LNCaP clone FGC (cell line): ENCODE results near the gene SMG6.

Experiments
- DNase-seq: peaks from one replicate; pipeline ENCODE4 v3.0.0-alpha.2; 2011; ENCODE audit warnings: low read depth
- H3K4me3 ChIP-seq: 2 replicates; pipeline ENCODE4 v1.5.1; 2011; ENCODE audit warnings: mild to moderate bottlenecking, low read depth, low read length, control low read depth
- TF ChIP-seq, protein P1 (sequence below): IDR thresholded peaks from 2 replicates; pipeline ENCODE4 v1.5.1; 2012; ENCODE audit warnings: mild to moderate bottlenecking; ENCODE audit not compliant: control insufficient read depth, insufficient read depth; ENCODE audit errors: extremely low read depth

The SMG6 gene

DNA sequence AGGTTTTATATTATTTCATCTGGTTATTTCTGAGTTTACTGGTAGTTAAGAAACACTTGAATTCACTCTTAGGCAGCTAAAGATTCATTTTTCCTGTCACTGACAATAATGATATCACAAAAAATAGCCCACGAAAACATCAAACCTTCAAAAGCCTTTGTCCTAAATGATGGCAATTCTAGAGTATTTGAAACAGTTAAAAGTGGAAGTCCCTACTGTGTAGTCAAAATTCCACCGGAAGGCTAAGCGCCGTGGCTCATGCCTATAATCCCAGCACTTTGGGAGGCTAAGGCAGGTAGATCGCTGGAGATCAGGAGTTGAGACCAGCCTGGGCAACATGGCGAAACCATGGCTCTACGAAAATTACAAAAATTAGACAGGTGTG is 145.2 kb downstream of the SMG6 start:
- TF ChIP-seq, protein P1, sequence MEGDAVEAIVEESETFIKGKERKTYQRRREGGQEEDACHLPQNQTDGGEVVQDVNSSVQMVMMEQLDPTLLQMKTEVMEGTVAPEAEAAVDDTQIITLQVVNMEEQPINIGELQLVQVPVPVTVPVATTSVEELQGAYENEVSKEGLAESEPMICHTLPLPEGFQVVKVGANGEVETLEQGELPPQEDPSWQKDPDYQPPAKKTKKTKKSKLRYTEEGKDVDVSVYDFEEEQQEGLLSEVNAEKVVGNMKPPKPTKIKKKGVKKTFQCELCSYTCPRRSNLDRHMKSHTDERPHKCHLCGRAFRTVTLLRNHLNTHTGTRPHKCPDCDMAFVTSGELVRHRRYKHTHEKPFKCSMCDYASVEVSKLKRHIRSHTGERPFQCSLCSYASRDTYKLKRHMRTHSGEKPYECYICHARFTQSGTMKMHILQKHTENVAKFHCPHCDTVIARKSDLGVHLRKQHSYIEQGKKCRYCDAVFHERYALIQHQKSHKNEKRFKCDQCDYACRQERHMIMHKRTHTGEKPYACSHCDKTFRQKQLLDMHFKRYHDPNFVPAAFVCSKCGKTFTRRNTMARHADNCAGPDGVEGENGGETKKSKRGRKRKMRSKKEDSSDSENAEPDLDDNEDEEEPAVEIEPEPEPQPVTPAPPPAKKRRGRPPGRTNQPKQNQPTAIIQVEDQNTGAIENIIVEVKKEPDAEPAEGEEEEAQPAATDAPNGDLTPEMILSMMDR = no peak
- no peak for DNase-seq
- no peak overlapping the region for H3K4me3 ChIP-seq

DNA sequence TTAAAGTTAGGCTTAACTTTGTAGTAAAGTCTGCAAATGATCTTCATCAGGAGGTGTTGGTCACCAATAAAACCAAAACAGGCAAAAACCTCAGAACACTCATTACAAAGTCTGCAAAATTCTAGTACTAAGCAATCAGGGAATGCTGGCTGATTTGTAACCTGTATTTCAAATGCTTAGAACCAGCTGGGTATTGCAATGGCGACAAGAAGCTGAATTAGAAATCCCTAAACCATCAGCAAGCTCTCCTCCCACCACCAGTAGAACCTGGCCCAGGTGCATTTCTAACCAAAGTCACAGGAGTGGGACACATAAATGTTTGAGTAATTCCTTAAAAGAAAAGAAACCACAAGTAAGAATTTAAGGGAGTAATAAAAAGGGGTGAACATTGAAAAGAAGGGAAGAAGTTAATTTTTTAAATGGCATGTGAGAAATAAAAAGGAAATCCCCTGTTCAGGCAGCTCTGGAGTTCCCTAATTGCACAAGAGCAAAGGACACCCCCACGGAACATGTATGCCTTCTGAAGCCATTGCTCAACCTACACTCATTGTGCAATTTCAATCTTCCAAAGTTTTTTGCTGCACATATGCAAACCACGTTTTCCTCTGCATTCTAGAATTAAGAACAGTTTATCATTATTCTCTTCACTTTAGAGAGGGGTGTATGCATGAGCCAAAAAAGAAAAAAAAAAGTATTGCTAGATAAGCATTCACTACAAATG is 145.8 kb downstream of the SMG6 start:
- DNase-seq = no peak
- no peak overlapping the region for H3K4me3 ChIP-seq
- TF ChIP-seq, protein P1 = no peak

DNA sequence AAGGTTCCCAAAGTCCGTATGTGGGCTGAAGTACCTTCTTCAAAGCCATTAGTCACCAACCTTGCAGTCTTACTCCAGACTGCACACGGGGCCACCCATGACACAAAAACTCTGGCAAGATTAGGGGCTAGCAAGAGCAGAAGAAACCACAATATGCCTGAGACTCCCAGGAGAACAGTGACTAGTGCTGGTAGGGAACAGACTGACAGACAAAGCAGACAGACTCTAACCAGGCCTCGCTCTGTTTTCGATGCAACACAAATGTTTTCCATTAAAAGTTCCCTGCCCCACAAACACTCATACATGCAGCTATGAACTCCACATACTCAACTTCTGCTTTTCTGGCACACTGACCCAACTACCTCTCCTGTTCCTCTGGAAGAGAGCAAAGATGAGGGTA is 146.5 kb downstream of the SMG6 start:
- no peak overlapping the region for H3K4me3 ChIP-seq
- DNase-seq = no peak
- TF ChIP-seq, protein P1 = no peak

DNA sequence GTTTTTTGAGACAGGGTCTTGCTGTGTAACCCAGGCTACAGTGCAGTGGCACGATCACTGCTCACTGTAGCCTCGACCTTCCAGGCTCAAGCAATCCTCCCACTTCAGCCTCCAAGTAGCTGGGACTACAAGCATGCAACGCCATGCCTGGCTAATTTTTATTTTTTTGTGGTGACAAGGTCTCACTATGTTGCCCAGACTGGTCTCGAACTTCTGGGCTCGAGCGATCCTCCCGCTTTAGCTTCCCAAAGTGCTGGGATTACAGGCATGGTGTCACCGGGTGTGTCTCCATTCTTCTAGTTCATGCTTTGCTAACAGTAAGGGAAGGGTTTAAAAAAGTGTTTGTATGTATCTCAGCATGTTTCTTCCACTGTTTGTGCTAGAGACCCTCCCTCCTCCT is 146.9 kb downstream of the SMG6 start:
- H3K4me3 ChIP-seq = no peak overlapping the region
- TF ChIP-seq, protein P1 = no peak
- DNase-seq = no peak

DNA sequence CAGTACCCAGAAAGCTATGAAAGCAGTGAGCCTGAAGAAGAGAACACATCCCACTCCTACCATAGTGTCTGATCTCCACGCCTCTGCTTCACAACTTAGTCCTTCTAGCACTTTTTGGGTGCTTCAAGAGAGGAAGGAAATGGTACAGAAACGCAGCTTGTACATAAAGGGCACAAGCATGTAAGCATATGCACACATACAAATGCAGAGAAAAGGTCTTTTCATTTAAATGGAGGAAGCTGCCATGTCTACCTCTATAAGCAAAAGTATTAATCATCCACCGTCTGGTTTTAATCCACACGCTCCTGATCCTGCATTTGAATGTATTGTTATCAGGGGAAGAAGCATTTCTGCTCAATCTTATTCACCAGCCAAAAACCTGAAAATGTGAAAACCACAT is 148.0 kb downstream of the SMG6 start:
- TF ChIP-seq, protein P1 = no peak
- DNase-seq = no peak
- no peak overlapping the region for H3K4me3 ChIP-seq

DNA sequence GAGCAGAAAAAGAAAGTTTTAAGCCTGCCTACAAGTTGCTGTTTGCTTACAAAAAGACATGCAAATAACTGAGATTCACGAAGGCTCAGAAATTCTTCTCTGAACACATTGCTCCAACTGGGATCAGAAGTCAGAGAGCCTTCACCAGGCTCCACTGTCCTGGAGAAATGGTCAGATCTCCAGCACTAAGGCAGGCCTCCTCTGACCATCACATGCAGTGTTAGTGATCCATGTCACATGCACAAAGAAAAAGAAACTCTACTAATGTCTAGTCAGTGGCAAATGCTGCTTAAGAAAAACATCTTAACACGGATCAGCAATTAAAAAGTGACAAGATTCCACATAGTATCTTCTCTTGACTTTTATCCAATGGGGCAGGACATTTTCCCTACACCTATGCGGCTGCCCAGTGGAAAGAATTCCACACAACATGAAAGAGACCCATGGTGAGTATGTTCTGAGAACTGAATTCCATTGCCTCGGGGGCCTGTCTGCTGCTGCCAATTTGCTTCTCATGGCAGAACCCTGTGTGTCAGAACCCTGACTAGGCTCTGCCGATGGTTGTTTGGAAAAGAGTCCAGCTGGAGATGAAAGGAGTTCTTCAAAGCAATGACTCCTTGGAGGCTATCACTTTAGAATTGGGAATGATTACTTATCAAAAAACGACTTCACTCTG is 152.1 kb downstream of the SMG6 start:
- DNase-seq = no peak
- H3K4me3 ChIP-seq = no peak overlapping the region
- TF ChIP-seq, protein P1 = no peak
